H1 (cell line): ENCODE data around the gene XPO6. TPM values are rescaled to one million over a fixed set of nuclear protein-coding genes. Genes with fewer than 3 reads are reported as not detected.
A peak's percentile ranks its signal among the peaks of the same experiment; 100 is the strongest.

Experiments used
- BACH1 ChIP-seq: IDR thresholded peaks from 2 replicates; pipeline ENCODE4 v1.6.1; 2012; ENCODE audit warnings: low read length, improper control_type of control experiment
- CBX5 ChIP-seq: fragments of 300-800, 300-1000 bp; sonication (generic); IDR thresholded peaks from 2 replicates; pipeline ENCODE4 v1.7.1; 2016; ENCODE audit warnings: antibody characterized with exemption, low read length, low read depth
- CBX8 ChIP-seq: fragments of 300-800, 300-1000 bp; sonication (generic); IDR thresholded peaks from 2 replicates; pipeline ENCODE4 v1.7.1; 2016; ENCODE audit warnings: low read depth, low read length, borderline replicate concordance
- CHD1 ChIP-seq: IDR thresholded peaks from 2 replicates; pipeline ENCODE4 v1.6.1; 2012; ENCODE audit warnings: low read depth, low read length, improper control_type of control experiment
- EGR1 ChIP-seq: IDR thresholded peaks from 2 replicates; pipeline ENCODE4 v1.6.1; 2011; ENCODE audit warnings: low read depth, low read length, borderline replicate concordance
- EZH2 ChIP-seq: fragments of 200-600 bp; sonication (generic); IDR thresholded peaks from 2 replicates; pipeline ENCODE4 v1.7.1; 2012; ENCODE audit warnings: low read depth, mild to moderate bottlenecking, moderate library complexity, low read length, inconsistent platforms; ENCODE audit not compliant: severe bottlenecking
- HDAC6 ChIP-seq: IDR thresholded peaks from one replicate; pipeline ENCODE4 v1.7.1; 2012; ENCODE audit warnings: low read depth, mild to moderate bottlenecking, inconsistent platforms, low read length, moderate library complexity
- KDM5A ChIP-seq: fragments of 200-600 bp; IDR thresholded peaks from 2 replicates; pipeline ENCODE4 v1.7.1; 2012; ENCODE audit warnings: mild to moderate bottlenecking, low read length, inconsistent platforms, mixed read lengths
- NANOG ChIP-seq: IDR thresholded peaks from 2 replicates; pipeline ENCODE4 v1.6.1; 2011; ENCODE audit warnings: low read length, low read depth, mild to moderate bottlenecking, inconsistent platforms; ENCODE audit not compliant: insufficient read depth, poor library complexity, severe bottlenecking
- PHF8 ChIP-seq: fragments of 200-600 bp; sonication (generic); conservative IDR thresholded peaks from 2 replicates; pipeline ENCODE4 v1.7.1; 2012; ENCODE audit warnings: low read depth, mild to moderate bottlenecking, inconsistent platforms, low read length, moderate library complexity
- RBBP5 ChIP-seq: IDR thresholded peaks from 2 replicates; pipeline ENCODE4 v1.7.1; 2012; ENCODE audit warnings: low read depth, mild to moderate bottlenecking, inconsistent platforms, low read length, moderate library complexity, borderline replicate concordance
- RXRA ChIP-seq: IDR thresholded peaks from 2 replicates; pipeline ENCODE4 v1.6.1; 2011; ENCODE audit warnings: low read depth, mild to moderate bottlenecking, low read length, moderate library complexity; ENCODE audit not compliant: insufficient read depth
- SP2 ChIP-seq: IDR thresholded peaks from 2 replicates; pipeline ENCODE4 v1.6.1; 2012; ENCODE audit warnings: mild to moderate bottlenecking, low read length, inconsistent platforms
- SP4 ChIP-seq: IDR thresholded peaks from 2 replicates; pipeline ENCODE4 v1.6.1; 2012; ENCODE audit warnings: low read length, inconsistent platforms
- SUZ12 ChIP-seq: fragments of 200-600 bp; sonication (generic); IDR thresholded peaks from 2 replicates; pipeline ENCODE4 v1.6.1; 2012; ENCODE audit warnings: mild to moderate bottlenecking, inconsistent platforms, low read length, moderate library complexity, mixed read lengths
- TAF7 ChIP-seq: optimal IDR thresholded peaks from 2 replicates; pipeline ENCODE3; 2011; ENCODE audit warnings: low read depth, mild to moderate bottlenecking, inconsistent platforms, low read length, moderate library complexity, borderline replicate concordance
- TEAD4 ChIP-seq: IDR thresholded peaks from 2 replicates; pipeline ENCODE4 v1.6.1; 2012; ENCODE audit warnings: low read depth, low read length, inconsistent platforms, mixed read lengths
- YY1 ChIP-seq: IDR thresholded peaks from 2 replicates; pipeline ENCODE4 v1.6.1; 2011; ENCODE audit warnings: low read depth, mild to moderate bottlenecking, low read length
- polyA plus RNA-seq, 7 experiments: library from polyadenylated mRNA; depleted of rRNA in 3 of 7; stranded (reverse) in 5 of 7; unstranded in 2 of 7; fragments of >200 nt in 5 of 7; fragments of 200-250 nt in 2 of 7; gene quantifications; 1 replicate in 5 of 7; 2 replicates in 1 of 7; 4 replicates in 1 of 7; pipeline versions ENCODE4 v1.2.1 to v1.2.3, GENCODE V29; 2011 to 2013; ENCODE audit warnings: missing spikeins in 2 of 7, mixed read lengths in 2 of 7
- total RNA-seq: library from RNA; stranded (reverse); fragmentation: NEBNext Ultra II Directional; extraction: Animal tissue kit (Norgen Biotek cat#: 25700); gene quantifications from 2 replicates; pipeline ENCODE4 v1.2.1, GENCODE V29; 2021
- TF ChIP-seq, protein P1 (sequence below): IDR thresholded peaks from 2 replicates; pipeline ENCODE4 v1.6.1; 2012; ENCODE audit warnings: inconsistent platforms
- TF ChIP-seq, protein P2 (sequence below): IDR thresholded peaks from 2 replicates; pipeline ENCODE4 v1.6.1; 2012; ENCODE audit warnings: low read length, inconsistent platforms

The XPO6 gene
- total and polyA plus RNA-seq, 2 of the 8 experiments (the other 6 are each of a cell fraction or from before 2014, with no cell fraction given), result 152 to 254 TPM

- TF ChIP-seq BACH1, result 0 out of 2 replicates have a peak, but pooled peaks have one; percentile 25
- TF ChIP-seq, protein P1, sequence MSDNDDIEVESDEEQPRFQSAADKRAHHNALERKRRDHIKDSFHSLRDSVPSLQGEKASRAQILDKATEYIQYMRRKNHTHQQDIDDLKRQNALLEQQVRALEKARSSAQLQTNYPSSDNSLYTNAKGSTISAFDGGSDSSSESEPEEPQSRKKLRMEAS, result peak; percentile 92
- peak; percentile 61; the same call in 1 of the 2 replicates for TF ChIP-seq SP4
- peak; percentile 33 for TF ChIP-seq NANOG
- peak; percentile 60 for TF ChIP-seq PHF8
- no peak for TF ChIP-seq SP2
- 0 out of 2 replicates have a peak, but pooled peaks have one; percentile 41 for TF ChIP-seq RBBP5
- TF ChIP-seq YY1, result peak; percentile 100
- TF ChIP-seq EZH2, result no peak
- TF ChIP-seq HDAC6, result no peak
- no peak for TF ChIP-seq CHD1
- TF ChIP-seq TEAD4, result no peak
- peak; percentile 4; the same call in 1 of the 2 replicates for TF ChIP-seq EGR1
- TF ChIP-seq, protein P2, sequence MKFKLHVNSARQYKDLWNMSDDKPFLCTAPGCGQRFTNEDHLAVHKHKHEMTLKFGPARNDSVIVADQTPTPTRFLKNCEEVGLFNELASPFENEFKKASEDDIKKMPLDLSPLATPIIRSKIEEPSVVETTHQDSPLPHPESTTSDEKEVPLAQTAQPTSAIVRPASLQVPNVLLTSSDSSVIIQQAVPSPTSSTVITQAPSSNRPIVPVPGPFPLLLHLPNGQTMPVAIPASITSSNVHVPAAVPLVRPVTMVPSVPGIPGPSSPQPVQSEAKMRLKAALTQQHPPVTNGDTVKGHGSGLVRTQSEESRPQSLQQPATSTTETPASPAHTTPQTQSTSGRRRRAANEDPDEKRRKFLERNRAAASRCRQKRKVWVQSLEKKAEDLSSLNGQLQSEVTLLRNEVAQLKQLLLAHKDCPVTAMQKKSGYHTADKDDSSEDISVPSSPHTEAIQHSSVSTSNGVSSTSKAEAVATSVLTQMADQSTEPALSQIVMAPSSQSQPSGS, result 0 out of 2 replicates have a peak, but pooled peaks have one; percentile 27
- TF ChIP-seq TAF7, result peak; percentile 86
- no peak for TF ChIP-seq CBX5
- TF ChIP-seq RXRA, result no peak
- TF ChIP-seq CBX8, result no peak
- no peak for TF ChIP-seq KDM5A
- no peak for TF ChIP-seq SUZ12
Observed at GRCh38 chr16:28211758-28212531, at the start of gene XPO6 (continued).
